HG03066 (cell line): Measurements from ENCODE around the gene PDE6D.
A peak's percentile ranks its signal among the peaks of the same experiment; 100 is the strongest.

Experiments
- ATAC-seq: cut with Tn5 transposase; IDR thresholded peaks from one replicate; pipeline ENCODE4 v1.9.1; 2021; ENCODE audit warnings: low read depth; ENCODE audit not compliant: unreplicated experiment

PDE6D gene

DNA sequence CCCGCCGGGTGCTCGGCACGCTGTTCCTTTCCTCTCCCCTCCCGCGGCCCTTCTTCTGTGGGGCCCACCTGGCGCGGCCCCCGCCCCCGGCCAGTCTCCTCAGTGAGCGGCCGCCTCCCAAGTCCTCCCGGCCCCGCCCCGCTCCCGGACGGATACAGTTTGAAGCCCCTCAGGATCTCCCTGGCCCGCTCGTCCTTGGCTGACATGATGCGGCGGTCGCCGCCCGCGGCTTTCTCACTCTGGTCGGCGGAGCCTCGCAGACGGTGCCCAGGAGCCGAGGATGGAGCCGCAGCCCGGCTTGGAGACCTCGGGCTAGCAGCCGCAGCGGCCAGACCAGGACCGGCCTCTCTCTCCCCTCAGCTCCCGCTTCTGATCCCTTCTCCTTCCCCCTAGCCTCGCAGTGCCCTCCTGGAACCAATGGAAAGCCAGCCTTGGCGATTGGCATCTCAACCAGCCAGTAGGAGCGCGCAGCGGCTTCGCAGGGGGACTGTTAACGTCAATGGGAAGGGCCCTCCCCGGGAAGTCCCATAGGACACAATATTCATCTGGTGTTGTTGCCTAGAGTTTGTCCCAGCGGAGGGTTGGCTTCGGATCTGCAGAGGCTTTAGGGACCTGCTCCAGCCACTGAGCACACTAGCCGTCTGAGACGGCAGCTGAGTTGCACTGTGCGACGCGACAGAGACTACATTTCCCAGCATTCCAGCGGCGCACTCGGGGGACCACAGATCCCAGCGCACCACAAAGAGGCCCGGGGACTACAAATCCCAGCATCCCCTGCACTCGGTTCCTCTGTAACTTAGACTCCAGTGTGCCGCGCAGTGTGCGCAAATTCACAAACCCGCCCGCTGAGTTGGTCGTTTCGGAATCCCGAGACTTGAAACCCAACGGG, at the start of gene PDE6D:
Gene PDE6D, minus strand, starts transcription at position 374 of the 889 bp plus-strand sequence. Its CDS starts 168 bp downstream, at position 206.
- peak; percentile 83 for ATAC-seq

- no peak for ATAC-seq
These were observed 40.8 kb upstream of the PDE6D start for GRCh38 chr2:231821908-231822307.

DNA sequence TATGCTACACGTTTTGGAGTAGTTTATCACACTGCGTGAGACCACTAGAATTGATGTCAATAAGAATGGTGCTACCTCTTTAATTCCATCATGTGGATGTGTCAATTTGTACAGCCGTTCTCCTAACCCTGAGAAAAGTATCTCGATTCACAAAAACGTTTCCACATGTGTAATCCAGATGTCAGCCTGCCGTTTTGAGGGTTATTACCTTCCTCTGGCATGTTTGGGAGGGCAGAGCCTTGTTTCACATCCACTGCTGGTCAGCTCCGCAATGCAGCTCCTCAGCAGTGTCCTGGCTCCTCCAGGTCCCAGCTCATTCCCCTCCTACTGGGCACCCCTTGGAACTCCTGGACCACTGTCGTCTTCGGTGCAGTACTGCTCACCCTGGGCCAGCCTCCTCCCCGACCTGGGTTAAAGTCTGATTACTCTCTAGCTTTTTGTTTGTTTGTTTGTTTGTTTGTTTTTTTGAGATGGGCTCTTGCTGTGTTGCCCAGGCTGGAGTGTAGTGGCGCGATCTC, 39.8 kb upstream of the PDE6D start:
- no peak for ATAC-seq

GRCh38 chr2:231819447-231820042, 38.5 kb upstream of the PDE6D start:
- no peak for ATAC-seq

DNA sequence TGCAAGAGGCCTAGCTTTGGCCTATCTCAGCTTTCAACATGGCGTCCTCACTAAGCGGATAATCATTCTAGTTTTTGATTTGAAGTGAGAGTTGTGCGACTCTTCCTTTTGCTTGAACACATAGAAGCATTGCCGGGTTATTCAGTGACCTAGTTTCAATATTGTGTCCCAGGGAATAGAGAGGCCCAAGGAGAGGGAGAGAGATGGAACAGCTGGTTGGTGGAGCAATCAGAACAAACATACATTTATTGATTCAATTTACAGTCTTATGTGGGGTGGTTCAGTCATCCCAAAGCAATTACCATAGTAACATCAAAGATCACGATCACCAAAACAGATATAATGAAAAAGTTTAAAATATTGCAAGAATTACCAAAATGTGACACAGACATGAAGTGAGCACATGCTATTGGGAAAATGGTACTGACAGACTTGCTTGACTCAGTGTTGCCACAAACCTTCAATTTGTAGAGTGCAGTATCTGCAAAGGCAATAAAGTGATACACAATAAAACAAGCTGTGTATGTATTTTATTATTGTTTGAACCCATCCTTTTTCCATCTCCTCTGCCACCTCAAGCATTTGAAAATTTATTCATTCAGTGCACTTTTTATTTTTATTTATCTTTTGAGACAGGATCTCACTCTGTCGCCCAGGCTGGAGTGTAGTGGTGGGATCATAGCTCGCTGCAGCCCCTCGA, 35.4 kb upstream of the PDE6D start:
- no peak for ATAC-seq

DNA sequence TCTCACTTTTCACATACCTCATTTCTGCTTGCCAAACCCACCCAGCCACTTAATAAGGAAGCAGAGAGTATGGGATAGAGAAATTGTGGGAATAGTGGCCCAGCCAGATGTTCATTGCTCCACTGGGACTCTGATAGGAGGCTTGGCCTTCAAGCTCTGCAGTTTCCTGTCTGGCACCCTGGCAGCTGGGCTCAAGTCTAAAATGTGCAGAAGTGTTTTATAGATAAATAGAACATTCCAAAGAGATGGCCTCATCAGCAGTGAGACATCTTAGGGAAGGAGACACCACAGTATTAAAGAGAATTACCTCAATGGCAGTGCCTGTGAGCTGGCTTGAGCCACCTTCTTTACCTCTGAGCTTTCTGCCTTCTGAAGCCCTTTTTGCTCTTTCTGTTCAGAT, 29.8 kb upstream of the PDE6D start:
- ATAC-seq = no peak

- no peak for ATAC-seq
These were observed 25.9 kb upstream of the PDE6D start for GRCh38 chr2:231807020-231807419.

GRCh38 chr2:231803501-231804138, 22.5 kb upstream of the PDE6D start:
- no peak for ATAC-seq

GRCh38 chr2:231800493-231801091, 19.5 kb upstream of the PDE6D start:
- ATAC-seq = no peak

DNA sequence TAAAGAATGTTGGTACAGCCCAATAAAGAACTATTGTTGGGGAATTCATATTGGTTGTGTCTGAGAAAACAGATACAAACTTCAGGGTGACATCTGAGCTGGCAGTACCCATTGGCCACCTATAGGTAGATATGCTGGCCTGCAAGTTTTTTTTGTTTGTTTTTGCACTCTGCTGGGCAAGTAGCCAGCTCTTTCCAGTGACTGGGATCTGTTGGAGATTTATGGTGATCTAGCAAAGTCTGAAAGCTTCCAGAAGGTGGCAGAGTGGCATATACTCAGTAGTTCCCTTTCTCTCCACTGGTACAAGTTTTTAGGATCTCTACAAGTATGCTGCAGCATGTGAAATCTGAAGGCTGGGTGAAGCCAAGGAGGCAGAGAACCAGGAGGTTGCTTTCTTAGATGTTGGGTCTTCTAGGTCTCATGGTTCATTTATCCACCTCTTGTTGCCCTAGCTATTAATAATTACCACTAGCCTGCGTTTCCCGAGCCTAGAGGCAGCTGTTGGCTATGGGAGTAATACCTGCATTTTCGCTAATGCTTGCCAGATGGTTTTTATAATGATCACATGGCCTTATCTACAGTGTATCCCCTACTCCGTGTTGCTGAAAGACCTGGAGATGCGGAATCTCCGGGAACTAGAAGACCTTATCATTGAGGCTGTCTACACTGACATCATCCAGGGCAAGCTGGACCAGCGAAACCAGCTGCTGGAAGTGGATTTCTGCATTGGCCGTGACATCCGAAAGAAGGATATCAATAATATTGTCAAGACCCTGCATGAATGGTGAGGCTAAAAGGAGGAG, 14.6 kb upstream of the PDE6D start:
- no peak for ATAC-seq

- no peak for ATAC-seq
These were observed 13.3 kb upstream of the PDE6D start for GRCh38 chr2:231794383-231794782.

- ATAC-seq = no peak
These were observed 10.0 kb upstream of the PDE6D start for GRCh38 chr2:231791107-231791506.

DNA sequence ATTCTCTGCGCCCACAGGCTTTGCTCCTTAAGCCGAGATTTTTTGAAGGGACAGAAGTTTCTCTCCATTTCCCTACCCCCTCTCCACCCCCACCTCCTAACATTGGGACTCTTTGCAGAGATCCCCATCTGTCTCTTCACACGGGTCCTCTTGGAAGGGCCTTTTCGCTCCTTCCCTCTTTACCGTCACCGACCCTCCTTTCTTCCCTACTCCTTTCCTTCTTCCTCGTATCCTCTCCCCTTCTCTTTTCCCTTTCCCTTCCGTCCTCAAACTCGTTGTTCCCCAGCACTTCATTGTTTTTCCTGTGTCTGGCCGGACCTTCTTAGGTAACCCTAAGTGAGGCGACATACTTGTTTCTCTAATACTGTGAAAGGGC, 5.8 kb upstream of the PDE6D start:
- ATAC-seq = no peak

GRCh38 chr2:231786177-231786916, 5.3 kb upstream of the PDE6D start, which contains the start of gene COPS7B:
TSS of gene COPS7B (plus strand) at chr2:231786445. CDS start at chr2:231788571, 2,126 bp downstream.
- peak; percentile 48 for ATAC-seq

DNA sequence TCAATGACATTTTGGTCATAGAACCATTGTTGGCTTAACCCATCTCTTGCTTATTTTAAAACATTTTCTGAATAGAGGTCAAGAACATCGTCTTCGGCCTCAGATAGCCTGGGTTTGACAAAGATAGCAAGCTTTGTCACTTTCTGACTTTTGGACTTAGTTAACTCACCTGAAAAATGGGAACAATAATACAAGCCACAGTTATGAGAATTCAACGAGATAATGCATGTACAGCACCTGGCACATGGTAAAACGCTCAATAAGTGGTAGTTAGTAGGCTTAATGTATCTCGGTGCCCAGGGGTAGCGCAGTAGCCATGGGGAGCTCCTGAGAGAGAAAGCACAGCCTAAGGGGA, 4.7 kb upstream of the PDE6D start:
- no peak for ATAC-seq

GRCh38 chr2:231785413-231785812, 4.3 kb upstream of the PDE6D start:
- ATAC-seq = no peak

- no peak for ATAC-seq
These were observed 980 bp upstream of the PDE6D start for GRCh38 chr2:231781798-231782726.
